ENCODE measurements around the gene SCGB2B2.

The SCGB2B2 gene

DNA sequence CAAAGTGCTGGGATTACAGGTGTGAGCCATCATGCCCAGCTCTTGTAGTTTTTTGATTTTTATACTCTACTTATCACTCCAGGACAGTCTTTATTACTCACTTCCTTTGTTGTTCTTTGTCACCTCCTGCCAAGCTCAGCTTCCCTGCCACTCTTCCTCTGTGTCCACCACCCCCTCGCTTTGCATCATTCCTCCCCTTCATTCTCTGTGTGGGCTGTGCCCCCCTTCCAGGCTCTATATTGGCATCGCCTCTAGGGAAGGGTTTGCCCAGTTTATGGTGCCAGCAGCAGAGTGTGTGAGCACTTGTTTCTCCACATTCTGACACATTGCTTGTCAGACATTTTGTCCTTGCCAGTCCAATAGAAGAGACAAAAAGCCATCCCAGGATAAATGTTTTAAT is 15.6 kb upstream of the SCGB2B2 start:
- Histone ChIP-seq H3K23ac (ENCODE audit: low read depth, low read length, poor library complexity) (no peak overlapping the region), H2BK15ac (ENCODE audit: low read length) (no peak overlapping the region), H4K91ac (ENCODE audit: low read depth, low read length, poor library complexity) (no peak overlapping the region), H3K14ac (ENCODE audit: low read length) (no peak overlapping the region), H3K18ac (ENCODE audit: low read length) (no peak overlapping the region), H3K4me1 (ENCODE audit: control insufficient read depth in 2 of 2, insufficient read depth in 1 of 2, low read depth in 1 of 2, low read length in 2 of 2) (no peaks in the 10 kb centered on the region), H3K36me3 (replicated peaks in 1 of 2; ENCODE audit: control insufficient read depth in 2 of 2, insufficient read depth in 2 of 2, low read length in 2 of 2) (no peaks in the 10 kb centered on the region), H2BK5ac (ENCODE audit: low read length) (no peak overlapping the region), H3K27me3 (ENCODE audit: control insufficient read depth in 3 of 3, insufficient read depth in 3 of 3, low read depth in 1 of 3, low read length in 3 of 3) (no peaks in the 10 kb centered on the region), H3K79me1 (ENCODE audit: low read depth, low read length) (no peaks in the 10 kb centered on the region), H2AFZ (ENCODE audit: low read length) (no peak overlapping the region), H3K4me3 (ENCODE audit: low read length in 2 of 2) (peak overlapping the region in 1 of 2 donors; percentile 1), H3K4ac (ENCODE audit: low read length) (no peak overlapping the region), H4K8ac (ENCODE audit: low read depth, low read length) (no peak overlapping the region), H3K27ac (replicated peaks; ENCODE audit: low read length) (no peak overlapping the region), H3K9me3 (replicated peaks in 1 of 2; ENCODE audit: control insufficient read depth in 2 of 2, insufficient read depth in 1 of 2, low read depth in 1 of 2, low read length in 2 of 2) (peaks cover 0 to 6% of the 10 kb centered on the region in 2 donors), H2BK12ac (ENCODE audit: low read length) (no peak overlapping the region), H3K9ac (ENCODE audit: low read depth, low read length, poor library complexity) (no peak overlapping the region), H3K4me2 (ENCODE audit: insufficient read depth, low read length, poor library complexity, severe bottlenecking) (no peak overlapping the region), H2BK120ac (ENCODE audit: low read depth, low read length) (no peak overlapping the region), H2AK5ac (ENCODE audit: low read depth, low read length) (no peak overlapping the region)
- DNase-seq (ENCODE audit: low spot score), result no peak
- WGBS, 2 donors (ENCODE audit: extremely low coverage in 2 of 2, insufficient read length in 2 of 2, insufficient replicate concordance in 1 of 2), result no CpG with 5 or more reads among the region's 2 CpGs

DNA sequence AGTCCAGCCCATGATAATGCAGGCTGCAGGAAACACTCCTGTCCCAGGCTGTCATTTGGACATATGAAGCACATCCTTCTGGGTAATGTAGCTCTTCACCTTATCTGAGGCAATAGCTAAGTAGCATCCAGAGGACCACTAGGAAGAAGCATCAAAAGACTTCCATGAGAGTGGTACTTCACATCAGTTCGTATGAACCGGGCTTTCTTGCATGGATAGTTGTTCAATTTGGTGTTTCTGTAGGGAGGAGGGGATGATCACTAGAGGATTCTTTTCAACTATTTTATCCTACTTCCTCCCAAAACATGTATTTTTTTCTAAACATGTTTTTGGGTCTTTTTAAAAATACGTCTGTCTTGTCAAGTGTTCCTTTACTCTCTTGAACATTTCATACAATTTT is 13.4 kb upstream of the SCGB2B2 start:
- Histone ChIP-seq H3K4me3 (ENCODE audit: low read length in 2 of 2) (no peak overlapping the region), H2BK12ac (ENCODE audit: low read length) (no peak overlapping the region), H2BK120ac (ENCODE audit: low read depth, low read length) (no peak overlapping the region), H3K36me3 (replicated peaks in 1 of 2; ENCODE audit: control insufficient read depth in 2 of 2, insufficient read depth in 2 of 2, low read length in 2 of 2) (no peaks in the 10 kb centered on the region), H3K4ac (ENCODE audit: low read length) (no peak overlapping the region), H2AK5ac (ENCODE audit: low read depth, low read length) (no peak overlapping the region), H3K4me1 (ENCODE audit: control insufficient read depth in 2 of 2, insufficient read depth in 1 of 2, low read depth in 1 of 2, low read length in 2 of 2) (no peaks in the 10 kb centered on the region), H3K9ac (ENCODE audit: low read depth, low read length, poor library complexity) (no peak overlapping the region), H3K18ac (ENCODE audit: low read length) (no peak overlapping the region), H2BK5ac (ENCODE audit: low read length) (no peak overlapping the region), H4K91ac (ENCODE audit: low read depth, low read length, poor library complexity) (no peak overlapping the region), H3K27me3 (ENCODE audit: control insufficient read depth in 3 of 3, insufficient read depth in 3 of 3, low read depth in 1 of 3, low read length in 3 of 3) (no peaks in the 10 kb centered on the region), H2AFZ (ENCODE audit: low read length) (no peak overlapping the region), H2BK15ac (ENCODE audit: low read length) (no peak overlapping the region), H3K14ac (ENCODE audit: low read length) (no peak overlapping the region), H4K8ac (ENCODE audit: low read depth, low read length) (no peak overlapping the region), H3K27ac (replicated peaks; ENCODE audit: low read length) (no peak overlapping the region), H3K4me2 (ENCODE audit: insufficient read depth, low read length, poor library complexity, severe bottlenecking) (no peak overlapping the region), H3K79me1 (ENCODE audit: low read depth, low read length) (no peaks in the 10 kb centered on the region), H3K9me3 (replicated peaks in 1 of 2; ENCODE audit: control insufficient read depth in 2 of 2, insufficient read depth in 1 of 2, low read depth in 1 of 2, low read length in 2 of 2) (peaks cover 6 to 13% of the 10 kb centered on the region in 2 donors), H3K23ac (ENCODE audit: low read depth, low read length, poor library complexity) (no peak overlapping the region)
- no CpG with 5 or more reads among the region's 3 CpGs for WGBS, 2 donors (ENCODE audit: extremely low coverage in 2 of 2, insufficient read length in 2 of 2, insufficient replicate concordance in 1 of 2)
- no peak for DNase-seq (ENCODE audit: low spot score)

DNA sequence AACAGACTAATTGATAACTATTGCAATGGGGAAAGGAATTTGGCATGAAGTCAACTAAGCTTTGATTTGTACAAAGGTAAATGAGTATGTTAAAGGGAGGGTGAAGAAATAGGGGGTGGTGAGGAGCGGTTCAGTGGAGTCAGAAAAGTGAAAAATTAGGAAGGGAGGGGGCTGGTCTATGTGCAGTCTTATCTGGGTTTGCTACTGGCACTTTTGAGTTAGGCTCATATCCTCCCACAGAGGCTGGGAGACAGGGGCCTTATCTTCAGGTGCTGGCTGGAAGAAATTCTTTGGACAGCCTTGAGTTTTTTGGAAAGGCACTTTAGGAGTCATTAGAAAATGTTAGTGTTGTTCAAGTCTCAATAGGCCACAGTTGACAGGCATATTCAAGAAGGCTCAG is 11.6 kb upstream of the SCGB2B2 start:
- Histone ChIP-seq H2AFZ (ENCODE audit: low read length) (no peak overlapping the region), H3K36me3 (replicated peaks in 1 of 2; ENCODE audit: control insufficient read depth in 2 of 2, insufficient read depth in 2 of 2, low read length in 2 of 2) (peaks cover 0 to 15% of the 10 kb centered on the region in 2 donors), H3K9me3 (replicated peaks in 1 of 2; ENCODE audit: control insufficient read depth in 2 of 2, insufficient read depth in 1 of 2, low read depth in 1 of 2, low read length in 2 of 2) (peaks cover 8 to 31% of the 10 kb centered on the region in 2 donors), H3K4me1 (ENCODE audit: control insufficient read depth in 2 of 2, insufficient read depth in 1 of 2, low read depth in 1 of 2, low read length in 2 of 2) (no peaks in the 10 kb centered on the region), H4K91ac (ENCODE audit: low read depth, low read length, poor library complexity) (no peak overlapping the region), H2BK12ac (ENCODE audit: low read length) (no peak overlapping the region), H3K9ac (ENCODE audit: low read depth, low read length, poor library complexity) (no peak overlapping the region), H3K79me1 (ENCODE audit: low read depth, low read length) (no peaks in the 10 kb centered on the region), H3K14ac (ENCODE audit: low read length) (no peak overlapping the region), H2BK120ac (ENCODE audit: low read depth, low read length) (no peak overlapping the region), H3K4me3 (ENCODE audit: low read length in 2 of 2) (no peak overlapping the region), H3K4me2 (ENCODE audit: insufficient read depth, low read length, poor library complexity, severe bottlenecking) (no peak overlapping the region), H2AK5ac (ENCODE audit: low read depth, low read length) (no peak overlapping the region), H3K27me3 (ENCODE audit: control insufficient read depth in 3 of 3, insufficient read depth in 3 of 3, low read depth in 1 of 3, low read length in 3 of 3) (no peaks in the 10 kb centered on the region), H2BK15ac (ENCODE audit: low read length) (no peak overlapping the region), H4K8ac (ENCODE audit: low read depth, low read length) (no peak overlapping the region), H3K23ac (ENCODE audit: low read depth, low read length, poor library complexity) (no peak overlapping the region), H3K27ac (replicated peaks; ENCODE audit: low read length) (no peak overlapping the region), H3K4ac (ENCODE audit: low read length) (no peak overlapping the region), H2BK5ac (ENCODE audit: low read length) (no peak overlapping the region), H3K18ac (ENCODE audit: low read length) (no peak overlapping the region)
- no peak for DNase-seq (ENCODE audit: low spot score)
- WGBS, 2 donors (ENCODE audit: extremely low coverage in 2 of 2, insufficient read length in 2 of 2, insufficient replicate concordance in 1 of 2), result 100% methylated on average over 1 of the region's 1 CpG; no CpG with 5 or more reads in 1 of the 2 donors

DNA sequence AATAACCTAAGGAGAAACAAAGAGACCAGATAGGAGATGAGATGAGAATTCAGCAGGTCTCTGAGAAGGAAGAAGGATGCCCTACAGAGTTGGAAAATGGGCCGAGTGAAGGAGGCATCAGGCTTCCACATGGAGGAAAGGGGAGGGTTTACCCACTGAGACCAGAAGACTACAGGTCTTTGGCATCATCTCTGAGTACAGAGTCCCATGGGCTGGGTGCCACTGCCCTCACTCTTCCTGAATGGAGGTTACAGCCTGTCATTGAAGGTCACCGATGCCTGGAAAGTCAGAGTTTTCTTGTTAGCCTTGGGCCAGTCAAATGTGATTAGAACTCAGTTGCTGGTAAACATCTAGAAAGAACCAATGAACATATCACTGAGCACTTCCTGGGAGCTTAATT is 10.4 kb upstream of the SCGB2B2 start:
- WGBS, 2 donors (ENCODE audit: extremely low coverage in 2 of 2, insufficient read length in 2 of 2, insufficient replicate concordance in 1 of 2), result no CpG with 5 or more reads among the region's 2 CpGs
- no peak overlapping the region for H2BK12ac ChIP-seq (ENCODE audit: low read length)
- peaks cover 5 to 44% of the 10 kb centered on the region in 2 donors for H3K9me3 ChIP-seq (replicated peaks in 1 of 2; ENCODE audit: control insufficient read depth in 2 of 2, insufficient read depth in 1 of 2, low read depth in 1 of 2, low read length in 2 of 2)
- H2BK15ac ChIP-seq (ENCODE audit: low read length), result no peak overlapping the region
- H3K4me3 ChIP-seq (ENCODE audit: low read length in 2 of 2), result no peak overlapping the region
- H3K4me2 ChIP-seq (ENCODE audit: insufficient read depth, low read length, poor library complexity, severe bottlenecking), result no peak overlapping the region
- H3K27ac ChIP-seq (replicated peaks; ENCODE audit: low read length), result no peak overlapping the region
- H3K23ac ChIP-seq (ENCODE audit: low read depth, low read length, poor library complexity), result no peak overlapping the region
- H2AK5ac ChIP-seq (ENCODE audit: low read depth, low read length), result no peak overlapping the region
- no peak overlapping the region for H3K9ac ChIP-seq (ENCODE audit: low read depth, low read length, poor library complexity)
- no peak overlapping the region for H2AFZ ChIP-seq (ENCODE audit: low read length)
- H3K18ac ChIP-seq (ENCODE audit: low read length), result no peak overlapping the region
- no peak overlapping the region for H2BK5ac ChIP-seq (ENCODE audit: low read length)
- H3K4ac ChIP-seq (ENCODE audit: low read length), result no peak overlapping the region
- no peaks in the 10 kb centered on the region for H3K27me3 ChIP-seq (ENCODE audit: control insufficient read depth in 3 of 3, insufficient read depth in 3 of 3, low read depth in 1 of 3, low read length in 3 of 3)
- no peaks in the 10 kb centered on the region for H3K4me1 ChIP-seq (ENCODE audit: control insufficient read depth in 2 of 2, insufficient read depth in 1 of 2, low read depth in 1 of 2, low read length in 2 of 2)
- peaks cover 4 to 27% of the 10 kb centered on the region in 2 donors for H3K36me3 ChIP-seq (replicated peaks in 1 of 2; ENCODE audit: control insufficient read depth in 2 of 2, insufficient read depth in 2 of 2, low read length in 2 of 2)
- no peak overlapping the region for H2BK120ac ChIP-seq (ENCODE audit: low read depth, low read length)
- no peak overlapping the region for H3K14ac ChIP-seq (ENCODE audit: low read length)
- no peak overlapping the region for H4K91ac ChIP-seq (ENCODE audit: low read depth, low read length, poor library complexity)
- no peak for DNase-seq (ENCODE audit: low spot score)
- H3K79me1 ChIP-seq (ENCODE audit: low read depth, low read length), result no peaks in the 10 kb centered on the region
- H4K8ac ChIP-seq (ENCODE audit: low read depth, low read length), result no peak overlapping the region
